ENCODE results near the gene JPH4. TPM values are rescaled to one million over a fixed set of nuclear protein-coding genes. Genes with fewer than 3 reads are reported as not detected.

The JPH4 gene
- total and polyA plus RNA-seq, 2 donors (not counting 1 experiment from before 2014, with no cell fraction given) = not detected

DNA sequence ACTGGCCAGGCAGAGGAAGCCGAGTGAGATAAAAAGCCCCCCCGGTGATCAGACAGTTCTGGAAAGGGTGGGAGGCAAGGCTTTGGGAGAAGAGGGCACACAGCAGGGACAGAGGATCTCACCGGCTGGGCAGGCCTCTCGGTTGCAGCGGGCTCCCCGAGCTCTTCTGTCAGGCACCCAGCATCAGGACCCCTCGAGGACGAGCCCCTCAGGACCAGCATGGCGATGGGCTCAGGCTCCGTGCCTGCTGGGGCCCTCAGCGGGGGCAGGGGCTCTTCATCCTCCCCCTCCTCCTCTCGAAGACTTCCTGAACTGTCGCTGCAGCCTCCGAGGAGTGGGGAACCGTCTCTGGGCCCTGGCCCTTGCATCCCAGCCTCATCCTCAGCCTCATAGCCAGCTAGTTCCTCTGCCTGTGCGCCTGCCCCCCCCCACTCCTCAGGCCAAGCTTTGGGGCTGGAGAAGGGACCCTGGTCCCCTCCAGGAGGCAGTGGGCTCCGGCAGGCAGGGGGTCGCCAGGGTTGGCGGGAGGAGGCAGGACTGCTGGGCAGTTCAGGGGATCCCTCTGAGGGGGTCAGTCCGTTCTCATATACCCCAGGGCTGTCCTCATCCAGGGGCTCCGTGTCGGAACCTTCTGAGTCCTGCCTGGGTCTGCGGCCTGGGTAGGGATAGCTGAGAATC is 7.6 kb downstream of the JPH4 start:
- Histone ChIP-seq H3K9me3 (ENCODE audit: control insufficient read depth, insufficient read depth, low read depth, low read length) (no peaks in the 10 kb centered on the region), H2AFZ (ENCODE audit: low read length) (no peak overlapping the region), H3K9ac (ENCODE audit: insufficient read depth, low read length) (no peak overlapping the region), H3K27me3 (ENCODE audit: control insufficient read depth, insufficient read depth, low read length) (peaks cover 20% of the 10 kb centered on the region), H3K36me3 (ENCODE audit: control insufficient read depth, insufficient read depth, low read length) (no peaks in the 10 kb centered on the region), H3K4me1 (ENCODE audit: control insufficient read depth, extremely low read depth, insufficient read depth, low read length) (no peaks in the 10 kb centered on the region), H3K4me2 (ENCODE audit: extremely low read depth, insufficient read depth, low read length) (no peak overlapping the region), H4K20me1 (ENCODE audit: control insufficient read depth, extremely low read depth, insufficient read depth, low read length) (no peaks in the 10 kb centered on the region), H3K4me3 (replicated peaks in 1 of 4; ENCODE audit: control extremely low read depth in 1 of 4, insufficient read depth in 1 of 4, low read depth in 3 of 4, low read length in 4 of 4) (no peak overlapping the region), H3K27ac (ENCODE audit: insufficient read depth, low read length) (no peak overlapping the region), H3K79me2 (ENCODE audit: control insufficient read depth, insufficient read depth, low read length) (no peaks in the 10 kb centered on the region)
- TF ChIP-seq, protein P1, sequence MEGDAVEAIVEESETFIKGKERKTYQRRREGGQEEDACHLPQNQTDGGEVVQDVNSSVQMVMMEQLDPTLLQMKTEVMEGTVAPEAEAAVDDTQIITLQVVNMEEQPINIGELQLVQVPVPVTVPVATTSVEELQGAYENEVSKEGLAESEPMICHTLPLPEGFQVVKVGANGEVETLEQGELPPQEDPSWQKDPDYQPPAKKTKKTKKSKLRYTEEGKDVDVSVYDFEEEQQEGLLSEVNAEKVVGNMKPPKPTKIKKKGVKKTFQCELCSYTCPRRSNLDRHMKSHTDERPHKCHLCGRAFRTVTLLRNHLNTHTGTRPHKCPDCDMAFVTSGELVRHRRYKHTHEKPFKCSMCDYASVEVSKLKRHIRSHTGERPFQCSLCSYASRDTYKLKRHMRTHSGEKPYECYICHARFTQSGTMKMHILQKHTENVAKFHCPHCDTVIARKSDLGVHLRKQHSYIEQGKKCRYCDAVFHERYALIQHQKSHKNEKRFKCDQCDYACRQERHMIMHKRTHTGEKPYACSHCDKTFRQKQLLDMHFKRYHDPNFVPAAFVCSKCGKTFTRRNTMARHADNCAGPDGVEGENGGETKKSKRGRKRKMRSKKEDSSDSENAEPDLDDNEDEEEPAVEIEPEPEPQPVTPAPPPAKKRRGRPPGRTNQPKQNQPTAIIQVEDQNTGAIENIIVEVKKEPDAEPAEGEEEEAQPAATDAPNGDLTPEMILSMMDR (conservative IDR thresholded peaks at IDR 0.05 in 1 of 2, IDR thresholded peaks at IDR 0.05 in 1 of 2; ENCODE audit: low read depth in 1 of 2, low read length in 2 of 2) = no peak
- no peak for TF ChIP-seq EZH2 (IDR thresholded peaks at IDR 0.05; ENCODE audit: low read length, missing control alignments)
- DNase-seq (ENCODE audit: low read depth in 2 of 2) = no peak

DNA sequence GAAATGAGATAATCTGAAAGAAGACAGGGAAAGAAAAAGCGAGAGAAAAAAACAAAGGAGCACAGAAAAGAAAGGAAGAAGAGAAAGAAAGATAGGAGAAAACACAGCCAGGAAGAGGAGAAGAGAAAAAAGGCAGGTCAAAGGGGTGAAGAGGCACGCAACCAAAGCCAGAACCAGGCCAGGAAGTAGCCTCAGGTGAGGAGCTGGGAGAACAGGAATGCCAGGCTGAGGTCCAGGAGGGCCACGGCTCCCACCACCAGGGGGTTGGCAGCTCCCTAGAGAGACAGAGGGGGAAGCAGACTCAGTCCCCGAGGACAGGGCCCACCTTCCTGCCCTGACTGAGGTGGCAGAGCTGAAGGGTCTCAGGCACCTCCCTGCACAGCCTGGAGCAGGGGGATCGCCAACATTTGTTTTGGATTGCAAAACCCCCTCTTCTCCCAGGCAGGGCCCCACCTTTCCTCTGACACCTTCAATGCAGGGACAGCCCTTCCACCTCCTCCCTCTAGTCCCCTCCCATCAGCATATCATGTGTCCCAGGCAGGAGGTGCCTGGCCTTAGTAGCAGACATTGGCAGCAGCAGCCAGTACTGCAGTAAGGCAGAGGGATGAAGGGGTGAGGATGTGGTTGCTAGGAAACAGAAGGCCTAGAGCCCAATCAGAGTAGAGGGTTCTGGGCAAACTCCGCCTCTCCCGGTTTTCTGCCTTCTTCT is 9.0 kb downstream of the JPH4 start:
- Histone ChIP-seq H3K27ac (ENCODE audit: insufficient read depth, low read length) (no peak overlapping the region), H3K79me2 (ENCODE audit: control insufficient read depth, insufficient read depth, low read length) (no peaks in the 10 kb centered on the region), H2AFZ (ENCODE audit: low read length) (no peak overlapping the region), H3K4me1 (ENCODE audit: control insufficient read depth, extremely low read depth, insufficient read depth, low read length) (no peaks in the 10 kb centered on the region), H3K36me3 (ENCODE audit: control insufficient read depth, insufficient read depth, low read length) (no peaks in the 10 kb centered on the region), H3K4me2 (ENCODE audit: extremely low read depth, insufficient read depth, low read length) (no peak overlapping the region), H3K9ac (ENCODE audit: insufficient read depth, low read length) (no peak overlapping the region), H3K4me3 (replicated peaks in 1 of 4; ENCODE audit: control extremely low read depth in 1 of 4, insufficient read depth in 1 of 4, low read depth in 3 of 4, low read length in 4 of 4) (no peak overlapping the region), H4K20me1 (ENCODE audit: control insufficient read depth, extremely low read depth, insufficient read depth, low read length) (no peaks in the 10 kb centered on the region), H3K27me3 (ENCODE audit: control insufficient read depth, insufficient read depth, low read length) (peaks cover 9% of the 10 kb centered on the region), H3K9me3 (ENCODE audit: control insufficient read depth, insufficient read depth, low read depth, low read length) (no peaks in the 10 kb centered on the region)
- no peak for DNase-seq (ENCODE audit: low read depth in 2 of 2)
- TF ChIP-seq EZH2 (IDR thresholded peaks at IDR 0.05; ENCODE audit: low read length, missing control alignments) = peak; percentile 34
- TF ChIP-seq, protein P1 (conservative IDR thresholded peaks at IDR 0.05 in 1 of 2, IDR thresholded peaks at IDR 0.05 in 1 of 2; ENCODE audit: low read depth in 1 of 2, low read length in 2 of 2) = no peak

DNA sequence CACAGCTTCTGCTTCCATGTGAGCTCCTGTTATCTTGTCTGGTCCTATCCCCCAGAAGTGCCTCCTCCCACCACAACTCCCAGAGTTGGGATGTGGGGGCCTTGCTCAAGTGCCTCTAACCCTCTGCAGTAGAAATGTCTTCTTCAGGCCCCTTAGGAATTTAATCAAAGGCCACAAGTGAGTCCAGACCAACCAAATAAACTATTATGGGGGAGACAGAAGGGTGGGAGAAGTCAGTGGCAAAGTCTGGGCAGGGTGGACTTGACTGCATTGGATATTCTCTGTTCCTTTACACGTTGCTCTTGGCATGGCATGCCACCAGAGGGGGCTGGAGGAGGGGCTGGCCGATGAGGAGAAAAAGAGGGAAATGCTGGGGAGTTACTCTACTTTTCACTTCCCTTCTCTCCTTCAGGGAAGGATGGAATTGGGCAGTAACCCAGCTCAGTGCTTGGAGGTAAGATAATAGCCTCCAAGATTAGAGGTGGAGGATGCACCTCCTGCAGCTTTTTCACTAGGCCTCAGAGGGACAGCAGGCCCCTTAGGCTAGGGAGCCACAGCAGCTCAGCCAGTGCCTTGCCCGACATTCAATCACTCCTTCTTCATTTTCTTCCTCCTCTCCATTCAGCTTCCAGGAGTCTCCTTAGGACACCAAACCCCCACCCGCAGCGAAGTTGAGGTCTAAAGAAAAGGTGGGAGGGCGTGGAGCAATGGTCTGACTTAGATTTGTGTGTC is 9.8 kb downstream of the JPH4 start:
- TF ChIP-seq, protein P1 (conservative IDR thresholded peaks at IDR 0.05 in 1 of 2, IDR thresholded peaks at IDR 0.05 in 1 of 2; ENCODE audit: low read depth in 1 of 2, low read length in 2 of 2) = peak in 1 of 2 donors; percentile 34
- TF ChIP-seq EZH2 (IDR thresholded peaks at IDR 0.05; ENCODE audit: low read length, missing control alignments) = no peak
- Histone ChIP-seq H3K27me3 (ENCODE audit: control insufficient read depth, insufficient read depth, low read length) (peaks cover 8% of the 10 kb centered on the region), H3K79me2 (ENCODE audit: control insufficient read depth, insufficient read depth, low read length) (no peaks in the 10 kb centered on the region), H3K9ac (ENCODE audit: insufficient read depth, low read length) (no peak overlapping the region), H3K9me3 (ENCODE audit: control insufficient read depth, insufficient read depth, low read depth, low read length) (no peaks in the 10 kb centered on the region), H4K20me1 (ENCODE audit: control insufficient read depth, extremely low read depth, insufficient read depth, low read length) (no peaks in the 10 kb centered on the region), H3K4me3 (replicated peaks in 1 of 4; ENCODE audit: control extremely low read depth in 1 of 4, insufficient read depth in 1 of 4, low read depth in 3 of 4, low read length in 4 of 4) (no peak overlapping the region), H3K4me2 (ENCODE audit: extremely low read depth, insufficient read depth, low read length) (no peak overlapping the region), H3K4me1 (ENCODE audit: control insufficient read depth, extremely low read depth, insufficient read depth, low read length) (no peaks in the 10 kb centered on the region), H3K36me3 (ENCODE audit: control insufficient read depth, insufficient read depth, low read length) (no peaks in the 10 kb centered on the region), H3K27ac (ENCODE audit: insufficient read depth, low read length) (no peak overlapping the region), H2AFZ (ENCODE audit: low read length) (no peak overlapping the region)
- DNase-seq (ENCODE audit: low read depth in 2 of 2) = no peak
